Neutrophil (primary cell): ENCODE measurements around the gene FOXA3.

Experiments
- H3K27ac ChIP-seq: fragments of 200-600 bp; sonication (generic); 2 replicates; pipeline ENCODE4 v1.5.1; 2016; ENCODE audit warnings: mild to moderate bottlenecking, moderate library complexity
- H3K27me3 ChIP-seq: fragments of 200-600 bp; sonication (generic); 2 replicates; pipeline ENCODE4 v1.6.0; 2016; ENCODE audit warnings: mild to moderate bottlenecking
- H3K36me3 ChIP-seq: fragments of 200-600 bp; sonication (generic); 2 replicates; pipeline ENCODE4 v1.5.1; 2017
- H3K4me1 ChIP-seq, 2 experiments: fragments of 200-600 bp in 1 of 2; sonication (generic) in 1 of 2; 1 replicate in 1 of 2; 2 replicates in 1 of 2; pipeline versions ENCODE4 v1.5.1 to v1.6.1; 2013 to 2016; ENCODE audit warnings: low read depth in 1 of 2, low read length in 1 of 2, mild to moderate bottlenecking in 1 of 2, moderate library complexity in 1 of 2; ENCODE audit not compliant: control insufficient read depth in 1 of 2, insufficient read depth in 1 of 2
- H3K4me3 ChIP-seq, 2 experiments: fragments of 200-600 bp in 1 of 2; sonication (generic) in 1 of 2; 1 replicate in 1 of 2; 2 replicates in 1 of 2; pipeline ENCODE4 v1.5.1; 2013 to 2016; ENCODE audit warnings: low read depth in 1 of 2, low read length in 1 of 2, mild to moderate bottlenecking in 1 of 2, moderate library complexity in 1 of 2
- H3K9me3 ChIP-seq: fragments of 200-600 bp; sonication (generic); 2 replicates; pipeline ENCODE4 v1.5.1; 2016
- CTCF ChIP-seq: fragments of 200-600 bp; sonication (generic); IDR thresholded peaks from 2 replicates; pipeline ENCODE4 v1.5.1; 2016; ENCODE audit warnings: antibody characterized with exemption

Gene FOXA3

GRCh38 chr19:45906221-45906620 lies 42.1 kb downstream of the FOXA3 start:
- Histone ChIP-seq H3K9me3 (no peaks in the 10 kb centered on the region), H3K27ac (no peak overlapping the region), H3K27me3 (peaks cover 42% of the 10 kb centered on the region), H3K36me3 (no peaks in the 10 kb centered on the region), H3K4me3 (no peak overlapping the region), H3K4me1 (peaks cover 15 to 19% of the 10 kb centered on the region in 2 experiments)
- no peak for TF ChIP-seq CTCF

GRCh38 chr19:45908956-45909355 lies 44.8 kb downstream of the FOXA3 start:
- Histone ChIP-seq H3K36me3 (no peaks in the 10 kb centered on the region), H3K27me3 (peaks cover 52% of the 10 kb centered on the region), H3K4me1 (no peaks in the 10 kb centered on the region), H3K9me3 (no peaks in the 10 kb centered on the region), H3K27ac (no peak overlapping the region), H3K4me3 (no peak overlapping the region)
- TF ChIP-seq CTCF = no peak

- no peak overlapping the region for H3K4me3 ChIP-seq
- no peak overlapping the region for H3K27ac ChIP-seq
- TF ChIP-seq CTCF = no peak
- H3K27me3 ChIP-seq = peaks cover 46% of the 10 kb centered on the region
- no peaks in the 10 kb centered on the region for H3K36me3 ChIP-seq
- H3K4me1 ChIP-seq = no peaks in the 10 kb centered on the region
- no peaks in the 10 kb centered on the region for H3K9me3 ChIP-seq
Measured at GRCh38 chr19:45911291-45911690, 47.2 kb downstream of the FOXA3 start.

- no peak for TF ChIP-seq CTCF
Measured at GRCh38 chr19:45913874-45914830, 50.0 kb downstream of the FOXA3 start, which contains the start of gene NANOS2. NANOS2 (minus strand) TSS chr19:45914778; CDS start chr19:45914693, 85 bp downstream.

GRCh38 chr19:45917421-45918091 lies 53.4 kb downstream of the FOXA3 start:
- H3K36me3 ChIP-seq = no peaks in the 10 kb centered on the region
- no peak overlapping the region for H3K27ac ChIP-seq
- peaks cover 64% of the 10 kb centered on the region for H3K27me3 ChIP-seq
- H3K9me3 ChIP-seq = no peaks in the 10 kb centered on the region
- TF ChIP-seq CTCF = no peak
- no peak overlapping the region for H3K4me3 ChIP-seq
- no peaks in the 10 kb centered on the region for H3K4me1 ChIP-seq

More at GRCh38 chr19:45913874-45914830, 50.0 kb downstream of the FOXA3 start, which contains the start of gene NANOS2:
- H3K4me1 ChIP-seq = no peaks in the 10 kb centered on the region
- H3K4me3 ChIP-seq = no peak within 1 kb of the TSS
- H3K27me3 ChIP-seq = peaks cover 66% of the 10 kb centered on the region
- no peak within 1 kb of the TSS for H3K27ac ChIP-seq
- H3K9me3 ChIP-seq = no peaks in the 10 kb centered on the region
- H3K36me3 ChIP-seq = no peaks in the 10 kb centered on the region
